Measurements from ENCODE around the gene DMAC2.
"Not testable (repeated sequence)": the region's sequence is repeated elsewhere in the genome, so short reads cannot be mapped to it uniquely, and the experiment has no call there.

DMAC2 gene

DNA sequence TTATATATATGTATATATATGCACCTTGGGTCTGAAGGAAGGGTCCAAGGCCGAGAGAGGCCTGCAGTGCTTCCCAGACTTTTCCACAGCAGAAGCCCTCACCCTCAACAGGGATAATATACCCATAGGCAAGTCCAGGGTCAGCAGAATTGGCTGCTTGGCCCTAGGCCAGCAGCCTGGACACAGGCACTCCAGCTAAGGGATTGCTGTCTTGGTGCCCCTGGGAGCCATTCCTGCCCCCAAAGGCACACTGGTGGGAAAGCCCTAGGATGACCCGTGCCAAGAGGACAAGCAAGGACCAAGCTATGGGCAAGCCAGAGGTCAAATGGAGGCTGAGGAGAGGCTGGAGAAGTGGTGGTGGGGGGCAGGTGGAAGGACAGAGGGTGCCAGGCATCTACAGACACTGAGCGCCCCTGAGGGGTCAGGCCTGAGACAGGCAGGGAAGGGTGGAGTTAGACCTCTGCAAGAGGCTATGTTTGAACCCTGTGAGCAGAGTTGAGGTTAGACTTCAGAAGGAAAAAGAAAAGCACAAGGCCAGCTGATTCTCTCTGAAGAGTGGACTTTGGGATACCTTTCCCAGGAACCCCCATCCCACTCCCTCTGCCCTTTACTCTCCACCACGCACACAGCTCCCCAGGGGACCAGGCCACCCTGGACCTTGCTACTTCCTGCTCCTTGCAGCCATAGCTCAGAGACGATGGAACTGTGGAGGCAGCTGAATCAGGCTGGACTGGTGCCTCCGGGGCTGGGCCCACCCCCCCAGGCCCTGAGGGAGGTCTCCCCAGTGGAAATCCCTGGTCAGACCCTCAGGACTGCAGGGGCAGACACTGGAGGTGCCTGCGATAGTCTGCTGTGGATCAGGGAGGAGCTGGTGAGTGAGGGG lies 3.0 kb upstream of the DMAC2 start, which contains the start of gene ERICH4:
TSS of gene ERICH4 (plus strand) at position 684 of the 883 bp plus-strand sequence. CDS start at position 698, 14 bp downstream.
- DNase-seq: no peak

DNA sequence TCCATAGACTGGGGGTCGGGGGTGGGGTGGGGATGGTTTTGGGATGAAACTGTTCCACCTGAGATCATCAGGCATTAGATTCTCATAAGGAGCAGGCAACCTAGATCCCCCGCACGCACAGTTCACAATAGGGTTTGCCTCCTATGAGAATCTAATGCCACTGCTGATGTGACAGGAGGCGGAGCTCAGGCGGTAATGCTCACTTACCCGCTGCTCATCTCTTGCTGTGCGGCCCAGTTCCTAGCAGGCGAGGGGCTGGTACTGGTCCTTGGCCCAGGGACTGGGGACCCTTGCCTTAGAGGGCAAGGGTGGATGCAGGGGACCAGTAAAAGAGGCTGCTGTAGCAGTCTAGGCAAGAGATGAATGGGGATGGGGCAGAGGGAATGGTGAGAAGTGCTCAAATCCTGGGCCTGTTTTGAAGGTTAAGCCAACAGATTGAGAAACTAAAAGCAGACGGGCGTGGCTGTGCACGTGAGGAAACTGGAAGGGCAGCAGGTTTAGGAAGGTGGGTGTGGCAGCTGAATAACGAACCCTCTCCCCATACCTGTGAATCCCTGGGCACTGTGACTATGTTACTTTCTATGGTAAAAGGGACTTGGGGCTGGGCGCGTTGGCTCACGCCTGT lies 1.7 kb upstream of the DMAC2 start:
- no peak for DNase-seq

DNA sequence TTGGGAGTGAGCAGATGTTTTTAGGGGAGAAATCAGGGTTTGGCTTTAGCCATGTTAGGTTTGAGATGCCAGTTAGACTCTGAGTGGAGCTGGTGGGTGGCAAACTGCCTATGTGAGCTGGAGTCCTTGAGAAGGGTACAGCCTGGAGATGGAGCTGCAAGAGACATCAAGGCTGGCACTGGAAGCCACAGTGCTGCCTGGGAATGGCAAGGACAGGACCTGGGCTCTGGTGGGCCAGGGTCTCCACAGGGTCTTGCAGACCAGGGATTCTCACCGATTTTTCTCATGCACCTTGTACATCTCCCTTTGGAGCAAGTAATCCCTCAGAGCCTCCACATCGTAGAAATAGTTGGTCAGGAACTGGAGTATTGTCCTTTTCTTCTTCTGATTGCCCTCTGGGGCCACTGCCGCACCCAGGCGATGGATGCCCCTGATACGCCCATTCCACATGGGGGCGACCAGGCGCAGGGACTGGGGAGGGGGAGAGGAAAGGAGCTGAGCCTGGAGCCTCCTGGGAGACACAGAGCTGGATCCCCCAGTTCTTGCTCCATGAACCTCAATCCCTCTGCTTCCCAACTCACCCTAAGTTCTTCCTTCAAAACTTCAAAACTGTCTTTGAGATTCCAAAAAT lies 1.7 kb downstream of the DMAC2 start:
- no peak for DNase-seq

DNA sequence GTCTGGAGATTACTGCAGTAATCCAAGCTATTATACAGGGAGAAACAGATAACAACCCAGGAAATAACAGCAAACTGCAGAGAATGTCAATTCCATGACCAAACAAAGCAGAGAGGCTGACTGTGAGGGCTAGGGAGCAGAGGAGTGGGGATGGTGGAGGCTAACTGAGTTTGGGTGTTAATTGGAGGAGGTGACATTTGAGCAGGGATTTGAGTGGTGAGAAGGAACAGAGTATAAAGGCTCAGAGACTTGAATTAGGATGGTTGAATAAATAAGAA lies 3.1 kb downstream of the DMAC2 start:
- DNase-seq: no peak

DNA sequence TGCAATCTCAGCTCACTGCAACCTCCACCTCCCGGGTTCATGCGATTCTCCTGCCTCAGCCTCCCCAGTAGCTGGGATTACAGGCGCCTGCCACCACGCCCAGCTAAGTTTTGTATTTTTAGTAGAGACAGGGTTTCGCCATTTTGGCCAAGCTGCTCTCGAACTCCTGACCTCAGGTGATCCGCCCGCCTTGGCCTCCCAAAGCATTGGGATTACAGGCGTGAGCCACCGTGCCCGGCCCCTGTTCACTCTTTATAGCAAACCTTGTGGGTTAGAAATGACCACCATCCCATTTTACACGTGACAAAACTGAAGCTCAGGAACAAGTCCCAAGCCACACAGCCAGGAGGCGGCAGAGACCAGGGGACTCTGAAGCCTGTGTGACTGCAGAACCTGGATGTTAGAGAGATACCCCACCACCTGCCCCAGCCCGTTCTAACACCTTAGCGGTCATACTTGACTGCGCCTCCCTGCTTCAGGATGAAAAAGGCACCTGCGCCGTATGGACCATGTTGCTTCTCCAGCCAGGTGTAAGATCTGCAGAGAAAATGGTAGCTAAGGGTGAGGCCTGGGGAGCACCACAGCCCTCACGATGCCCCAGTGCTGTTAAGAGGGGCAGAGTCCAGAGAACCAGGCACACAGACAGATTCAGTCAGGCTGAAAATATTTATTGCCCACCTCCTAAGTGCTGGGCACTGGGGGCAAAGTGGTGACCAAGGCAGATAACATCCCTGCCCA lies 3.6 kb downstream of the DMAC2 start:
- no peak for DNase-seq

DNA sequence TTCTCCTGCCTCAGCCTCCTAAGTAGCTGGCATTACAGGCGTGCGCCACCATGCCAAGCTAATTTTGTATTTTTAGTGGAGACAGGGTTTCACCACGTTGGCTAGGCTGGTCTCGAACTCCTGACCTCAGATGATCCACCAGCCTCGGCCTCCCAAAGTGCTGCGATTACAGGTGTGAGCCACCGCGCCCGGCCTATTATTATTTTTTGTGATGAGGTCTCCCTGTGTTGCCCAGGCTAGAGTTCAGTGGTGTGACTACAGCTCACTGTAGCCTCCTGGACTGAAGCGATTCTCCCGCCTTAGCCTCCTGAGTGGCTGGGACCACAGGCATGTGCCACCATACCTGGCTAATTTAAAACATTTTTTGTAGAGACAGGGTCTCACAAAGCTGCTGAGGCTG lies 4.3 kb downstream of the DMAC2 start:
- DNase-seq: not testable (repeated sequence)

DNA sequence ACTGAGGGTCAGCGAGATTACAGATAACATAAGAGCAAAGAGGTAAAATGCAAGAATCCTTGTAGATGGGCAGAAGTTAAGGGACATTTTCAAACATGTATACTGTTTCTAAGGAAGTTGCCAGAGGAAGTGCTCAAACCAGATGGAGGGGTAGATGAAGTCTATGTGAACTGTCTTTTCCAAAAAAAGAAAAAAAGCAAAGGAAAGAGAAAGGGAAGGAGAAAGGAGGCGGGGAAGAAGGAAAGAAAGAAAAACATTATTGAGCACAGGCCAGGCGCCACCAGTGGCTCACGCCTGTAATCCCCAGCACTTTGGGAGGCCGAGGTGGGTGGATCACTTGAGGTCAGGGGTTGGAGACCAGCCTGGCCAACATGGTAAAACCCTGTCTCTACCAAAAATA lies 5.3 kb downstream of the DMAC2 start:
- no peak for DNase-seq

DNA sequence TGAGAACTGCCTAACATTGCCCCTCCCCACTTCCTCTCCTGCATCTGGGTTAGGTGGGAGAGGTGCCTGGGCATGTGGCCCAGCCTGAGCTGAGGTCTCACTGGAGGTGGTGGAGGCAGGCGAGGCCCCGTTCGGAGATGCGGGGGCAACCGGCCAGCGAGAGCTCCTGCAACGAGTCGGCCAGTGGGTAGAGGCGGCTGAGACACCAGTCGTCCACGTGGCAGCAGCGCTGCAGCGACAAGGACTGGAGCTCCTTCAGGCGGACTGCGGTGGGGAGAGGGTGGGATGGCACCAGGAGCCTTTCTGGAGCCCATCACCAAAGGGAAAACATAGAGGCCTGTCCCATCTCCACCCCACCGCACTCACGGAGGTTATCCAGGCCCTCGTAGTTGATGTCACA lies 6.5 kb downstream of the DMAC2 start:
- no peak for DNase-seq

DNA sequence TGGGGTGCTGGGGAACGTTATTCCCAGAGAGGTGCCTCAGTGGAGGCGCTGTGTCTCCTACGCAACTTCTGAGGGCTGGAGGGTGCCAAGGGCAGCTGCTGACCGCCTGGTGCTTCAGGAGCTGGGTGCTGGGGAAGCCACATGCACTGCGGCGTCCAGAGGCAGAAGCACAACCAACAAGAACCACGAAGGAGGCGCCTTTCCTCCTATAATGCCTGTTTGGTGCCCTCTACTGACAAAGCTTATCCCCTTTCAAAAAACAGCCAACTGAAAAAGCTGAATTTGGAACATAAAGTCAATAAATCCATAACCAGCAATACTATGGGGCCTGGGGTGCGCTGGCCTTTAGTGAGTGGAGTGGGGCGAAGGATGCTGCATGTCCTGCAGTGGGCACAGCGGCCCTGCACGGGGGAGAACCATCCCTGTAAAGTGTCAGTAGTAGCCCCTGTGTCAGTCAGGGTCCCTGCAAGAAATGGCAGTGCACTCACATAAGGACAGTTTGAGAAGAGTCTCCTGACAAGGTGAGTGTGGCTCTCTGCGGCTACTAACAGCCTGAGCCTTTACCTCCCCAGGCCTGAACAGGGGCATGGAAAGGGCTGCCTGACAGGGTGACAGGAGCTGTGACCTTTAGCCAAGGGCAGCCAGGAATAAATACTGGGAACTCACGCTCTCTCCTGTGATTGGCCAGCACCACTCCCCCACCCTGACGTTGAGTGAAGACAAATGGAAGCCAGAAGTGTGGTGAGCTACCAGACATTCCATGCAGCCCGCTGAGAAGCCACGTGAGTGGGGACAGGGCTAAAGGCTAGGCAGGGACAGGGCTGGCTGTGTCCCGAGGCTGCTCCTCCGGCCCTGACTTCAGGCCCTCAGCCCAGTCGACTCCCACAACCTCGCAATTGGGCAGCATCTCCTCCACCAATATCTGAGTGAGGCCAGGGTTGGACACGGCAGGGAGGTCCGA lies 8.0 kb downstream of the DMAC2 start:
- DNase-seq: no peak

DNA sequence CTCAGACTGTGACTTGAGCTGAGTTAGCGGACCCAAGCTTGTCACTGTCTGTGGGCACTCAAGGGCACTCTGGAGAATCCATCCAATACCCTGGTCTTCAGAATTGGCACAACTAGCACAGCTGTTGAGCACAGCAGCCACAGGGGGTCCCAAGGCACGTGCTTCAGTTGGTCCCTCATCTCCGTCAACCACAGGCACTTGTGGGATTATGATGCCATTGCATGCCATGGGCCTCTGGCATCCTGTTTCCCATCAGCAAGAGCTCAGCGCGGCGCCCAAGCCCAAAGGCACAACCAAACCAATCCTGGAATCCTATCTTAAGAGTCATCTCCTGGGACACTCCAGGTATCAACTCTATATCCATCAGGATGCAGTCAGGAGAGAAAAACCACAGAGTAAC lies 8.8 kb downstream of the DMAC2 start:
- DNase-seq: no peak

DNA sequence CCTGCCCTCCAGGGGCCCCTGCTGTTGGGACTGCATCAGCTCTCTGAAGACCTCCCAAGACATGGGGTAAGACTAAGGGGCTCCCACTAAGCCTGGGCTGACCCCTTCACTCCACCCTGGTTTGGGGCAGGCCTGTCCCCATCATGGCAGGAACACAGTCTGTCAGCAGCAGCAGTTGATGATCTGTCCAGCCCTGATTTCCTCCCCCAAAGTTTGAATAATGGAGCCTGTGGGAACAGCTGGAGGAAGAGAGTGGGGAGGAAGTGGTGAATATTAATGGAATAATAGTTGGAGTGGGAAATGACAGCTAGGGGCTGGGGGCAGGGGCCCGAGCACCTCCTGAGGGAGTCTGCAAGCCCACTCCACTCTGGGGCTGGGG lies 11.2 kb downstream of the DMAC2 start:
- DNase-seq: no peak

DNA sequence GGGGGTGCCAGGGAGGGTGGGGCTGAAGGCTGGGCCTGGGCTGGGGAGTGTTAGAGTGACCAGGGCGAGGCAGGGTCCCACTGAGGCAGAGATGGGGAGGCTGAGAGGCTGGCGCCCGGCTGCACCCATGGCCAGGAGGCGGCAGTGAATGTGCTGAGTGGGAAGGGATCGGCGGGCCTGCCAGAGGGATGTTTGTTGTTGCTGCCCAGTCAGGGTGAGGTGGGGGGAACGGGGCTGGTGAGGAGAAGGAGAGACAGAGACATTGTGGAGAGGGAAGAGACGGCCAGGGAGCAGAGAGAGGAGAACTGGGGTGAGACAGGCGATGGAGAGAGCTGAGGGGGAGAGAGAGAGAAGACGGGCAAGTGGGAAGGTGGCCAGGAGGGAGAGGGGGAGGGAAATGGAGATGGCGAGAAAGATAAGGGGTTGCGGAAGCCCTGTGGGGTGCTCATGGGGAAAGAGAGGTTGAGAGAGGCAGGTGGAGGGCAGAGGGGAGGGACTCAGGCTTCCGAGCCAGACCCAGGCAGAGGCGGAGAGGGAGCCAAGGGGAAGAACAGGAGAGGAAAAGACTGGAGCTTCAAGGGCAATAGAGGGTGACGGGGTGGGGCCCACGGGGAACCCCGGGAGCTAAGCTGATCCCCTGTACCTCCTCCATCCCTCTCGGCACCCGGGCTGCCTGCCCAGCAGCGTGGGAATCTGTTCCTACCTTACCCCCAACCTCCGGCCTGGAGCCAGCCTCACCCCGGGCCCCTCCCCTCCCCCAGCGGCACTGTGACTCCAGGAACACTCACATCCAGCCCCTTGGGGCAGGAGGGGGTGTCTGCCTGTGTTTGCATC lies 11.8 kb downstream of the DMAC2 start:
- no peak for DNase-seq

DNA sequence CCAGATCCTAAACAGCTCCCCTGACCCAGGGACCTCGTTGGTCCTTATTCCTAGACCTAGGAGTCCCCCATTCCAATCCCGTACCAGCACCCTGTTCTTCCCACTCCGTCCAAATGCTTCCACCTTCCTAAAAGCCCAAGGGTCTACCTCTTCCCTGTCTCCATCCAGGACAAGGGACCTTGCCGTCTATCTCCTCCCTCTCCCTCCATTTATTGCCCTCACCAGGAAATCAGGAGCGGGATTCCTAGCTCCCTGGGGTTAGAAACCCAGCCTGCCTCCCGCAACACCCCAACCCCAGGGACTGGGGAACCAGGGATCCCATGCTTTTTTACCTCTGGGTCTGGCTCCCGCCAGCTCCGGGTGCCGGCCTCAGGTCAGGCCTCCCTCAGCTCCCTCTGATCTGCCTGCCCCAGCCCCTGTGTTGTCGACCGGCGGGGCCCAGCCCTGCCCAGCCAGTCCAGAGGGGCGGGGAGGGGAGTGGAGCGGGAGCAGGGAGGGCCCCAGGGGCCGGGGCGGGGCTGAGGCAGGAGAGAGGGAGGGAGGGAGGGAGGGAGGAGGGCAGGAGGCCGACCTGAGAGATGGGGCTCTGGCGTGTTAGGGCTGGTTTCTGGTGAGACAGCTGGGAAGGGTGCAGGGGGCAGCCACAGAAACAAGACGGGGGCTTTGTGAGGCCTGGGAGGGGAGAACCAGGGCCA lies 12.6 kb downstream of the DMAC2 start, which contains the start of gene B3GNT8:
TSS of gene B3GNT8 (minus strand) at position 423 of the 695 bp plus-strand sequence. CDS start 596 bp downstream, outside the sequence.
- peak; percentile 51 for DNase-seq

DNA sequence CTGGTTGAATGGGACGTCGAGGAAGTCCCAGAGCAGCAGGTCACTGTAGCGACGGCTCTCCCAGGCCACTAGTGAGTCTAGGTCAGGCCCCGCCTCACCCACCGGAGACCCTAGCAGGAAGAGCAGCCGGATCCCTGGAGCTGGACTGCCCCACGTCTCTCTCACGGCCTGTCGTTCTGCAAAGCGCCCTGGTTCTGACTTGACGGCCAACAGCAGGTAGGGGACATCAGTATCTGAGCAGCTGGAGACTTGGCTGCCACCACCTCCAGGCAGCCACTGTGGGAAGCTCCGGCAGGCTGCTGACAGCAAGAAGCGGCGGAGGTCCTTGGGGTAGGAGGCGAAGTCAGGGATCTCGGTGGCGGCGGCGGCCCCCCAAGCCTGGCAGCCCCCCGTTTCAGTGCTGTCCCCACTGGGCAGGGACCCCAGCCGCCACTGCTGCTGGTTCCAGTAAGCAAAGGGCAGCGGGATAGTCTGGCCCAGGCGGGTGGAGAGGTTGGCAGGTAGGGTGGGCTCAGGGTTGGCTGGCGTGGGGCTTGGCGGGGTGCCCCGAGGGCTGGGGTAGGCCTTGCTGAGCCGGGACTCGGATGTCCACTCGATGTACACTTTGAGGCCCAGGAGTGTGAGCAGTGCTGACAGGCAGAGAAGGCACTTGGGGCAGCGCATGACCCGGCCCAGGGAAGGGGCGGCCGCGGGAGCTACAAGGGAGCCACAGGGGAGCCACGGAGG lies 13.4 kb downstream of the DMAC2 start:
- DNase-seq: no peak

DNA sequence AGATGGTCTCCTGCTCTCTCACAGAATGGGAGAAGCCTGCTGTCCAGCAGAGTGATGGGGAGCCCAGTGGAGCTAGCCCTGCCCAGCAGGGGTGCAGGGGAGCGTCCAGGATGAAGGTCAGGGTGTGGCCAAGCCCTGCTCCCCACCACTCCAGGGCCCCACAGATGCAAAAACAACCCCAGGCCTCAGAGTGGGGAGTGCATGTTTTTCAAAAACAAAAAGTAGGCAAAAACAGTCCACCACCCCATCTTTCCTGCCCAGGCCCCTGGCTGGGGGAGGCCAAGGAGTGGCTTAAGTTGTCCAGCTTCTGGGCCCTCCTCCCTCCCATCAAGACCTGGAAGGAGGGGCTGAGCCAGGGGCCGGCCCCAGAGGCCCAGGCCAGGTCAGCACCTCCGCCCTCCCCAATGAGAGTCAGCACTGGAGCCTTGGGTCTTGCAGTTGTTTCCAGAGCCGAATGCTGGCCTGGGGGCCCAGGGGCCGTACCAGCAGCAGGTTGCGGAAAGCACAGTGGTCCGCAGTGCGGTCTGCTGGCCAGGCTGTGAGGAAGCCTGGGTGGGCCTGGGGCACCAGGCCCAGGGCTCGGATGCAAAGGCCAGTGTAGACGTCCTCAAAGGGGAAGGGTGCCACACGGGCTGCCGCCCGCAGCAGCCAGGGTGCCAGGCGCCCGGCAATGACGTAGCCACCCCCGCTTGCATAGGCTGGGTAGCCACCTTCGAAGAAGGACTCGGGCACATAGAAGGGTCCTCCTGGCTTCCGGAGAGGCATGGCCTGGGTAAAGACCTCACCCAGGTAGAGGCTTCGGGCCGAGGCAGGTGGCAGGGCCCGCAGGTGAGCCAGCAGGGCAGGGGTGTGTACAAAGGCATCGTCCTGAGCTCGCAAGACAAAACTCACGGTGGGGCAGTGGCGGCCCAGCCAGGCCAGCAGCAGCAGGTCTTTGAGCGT lies 14.3 kb downstream of the DMAC2 start:
- no peak for DNase-seq

DNA sequence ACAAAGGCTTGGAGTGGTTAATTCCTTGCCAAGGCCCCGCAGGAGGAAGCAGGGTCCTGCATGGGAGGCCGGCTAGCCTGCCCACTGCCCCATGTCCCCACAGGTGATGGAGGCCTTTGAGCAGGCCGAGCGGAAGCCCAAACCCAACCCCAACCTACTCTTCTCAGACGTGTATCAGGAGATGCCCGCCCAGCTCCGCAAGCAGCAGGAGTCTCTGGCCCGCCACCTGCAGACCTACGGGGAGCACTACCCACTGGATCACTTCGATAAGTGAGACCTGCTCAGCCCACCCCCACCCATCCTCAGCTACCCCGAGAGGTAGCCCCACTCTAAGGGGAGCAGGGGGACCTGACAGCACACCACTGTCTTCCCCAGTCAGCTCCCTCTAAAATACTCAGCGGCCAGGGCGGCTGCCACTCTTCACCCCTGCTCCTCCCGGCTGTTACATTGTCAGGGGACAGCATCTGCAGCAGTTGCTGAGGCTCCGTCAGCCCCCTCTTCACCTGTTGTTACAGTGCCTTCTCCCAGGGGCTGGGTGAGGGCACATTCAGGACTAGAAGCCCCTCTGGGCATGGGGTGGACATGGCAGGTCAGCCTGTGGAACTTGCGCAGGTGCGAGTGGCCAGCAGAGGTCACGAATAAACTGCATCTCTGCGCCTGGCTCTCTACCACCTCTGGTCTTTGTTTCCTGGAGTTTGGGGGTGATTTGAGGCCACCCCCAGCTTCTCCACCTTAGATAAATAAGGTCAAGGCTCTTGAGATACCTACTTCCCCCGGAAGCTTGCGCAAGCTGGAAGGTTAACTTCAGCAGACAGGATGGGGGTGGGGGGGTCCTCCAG lies 15.2 kb downstream of the DMAC2 start:
- DNase-seq: no peak

DNA sequence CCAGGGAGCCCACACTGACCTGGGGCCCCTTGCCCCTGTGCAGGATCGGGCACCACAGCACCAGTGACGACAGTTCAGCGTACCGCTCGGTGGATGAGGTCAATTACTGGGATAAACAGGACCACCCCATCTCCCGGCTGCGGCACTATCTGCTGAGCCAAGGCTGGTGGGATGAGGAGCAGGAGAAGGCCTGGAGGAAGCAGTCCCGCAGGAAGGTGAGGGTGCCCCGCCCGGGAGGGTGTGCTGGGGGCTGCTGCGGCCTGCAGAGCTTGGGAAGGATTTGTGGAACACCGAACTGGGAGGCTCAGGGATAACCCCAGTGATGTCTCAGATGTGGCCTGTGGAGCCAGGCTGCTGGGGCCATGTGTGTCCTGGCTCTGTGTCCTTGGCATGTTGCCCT lies 16.8 kb downstream of the DMAC2 start:
- DNase-seq: no peak

DNA sequence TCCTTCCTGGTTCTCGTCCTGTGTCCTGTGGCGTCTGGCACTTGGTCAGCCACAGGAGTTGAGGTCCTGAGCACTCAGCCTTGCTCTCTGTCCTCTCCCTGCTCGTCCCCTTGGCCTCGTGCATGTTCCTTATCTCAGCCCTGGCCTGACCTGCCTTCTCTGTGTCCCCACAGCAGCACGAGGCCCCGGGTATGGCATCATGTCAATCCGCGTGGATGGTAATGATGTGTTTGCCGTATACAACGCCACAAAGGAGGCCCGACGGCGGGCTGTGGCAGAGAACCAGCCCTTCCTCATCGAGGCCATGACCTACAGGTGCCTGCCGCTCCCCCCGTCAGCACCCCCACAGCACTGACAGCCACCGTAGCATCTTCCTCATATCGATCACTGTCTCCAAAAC lies 17.3 kb downstream of the DMAC2 start:
- DNase-seq: no peak
